K562 (cell line): ENCODE measurements around the gene ETFRF1. TPM values are rescaled to one million over a fixed set of nuclear protein-coding genes. Genes with fewer than 3 reads are reported as not detected.

ENCODE experiments used
- ATAC-seq: fragments of 200-7000 bp; cut with Tn5 transposase; 3 replicates; pipeline ENCODE4 v1.9.1; 2020; ENCODE audit warnings: moderate library complexity
- BruUV-seq: library from RNA; stranded (reverse); fragments of 400-500 nt; replicated peaks from 2 replicates; lab custom pipeline; 2021; lab: Mats Ljungman, UMichigan
- CTCF ChIA-PET: fragments of 300-600 bp; formaldehyde crosslinking; extraction: SDS; loops from one replicate; lab custom pipeline; 2021; ENCODE audit warnings: low intra/inter-chr PET ratio; lab: Yijun Ruan, JAX
- POLR2A ChIA-PET: fragments of 300-600, 350-650 bp; sonication (Branson Sonifier 250); formaldehyde crosslinking; extraction: SDS; loops from one replicate; lab custom pipeline; 2021; ENCODE audit warnings: antibody characterized with exemption, inconsistent platforms; lab: Yijun Ruan, JAX
- DNase-seq, 4 experiments: peaks; one replicate each; pipeline versions ENCODE4 v3.0.0 to v3.0.0-alpha.2; 2011 to 2018; ENCODE audit warnings: low spot score in 3 of 4, mixed read lengths in 3 of 4; ENCODE audit errors: extremely low read depth in 1 of 4
- FAIRE-seq: peaks from 2 replicates; lab custom pipeline; 2011; peaks lifted over from hg19 to GRCh38; lab: Jason Lieb, UNC
- H2AFZ ChIP-seq: 2 replicates; pipeline ENCODE4 v1.6.0; 2011; ENCODE audit warnings: low read depth, low read length, control low read depth, inconsistent platforms
- H3K27ac ChIP-seq: fragments of 200-600 bp; 3 replicates; pipeline ENCODE4 v1.8.0; 2011; ENCODE audit warnings: low read depth, mild to moderate bottlenecking, control low read depth, inconsistent platforms, low read length, moderate library complexity, mixed read lengths; ENCODE audit errors: extremely low read depth
- H3K27me3 ChIP-seq, 2 experiments: fragments of 300-600 bp in 1 of 2; 2 replicates in 1 of 2; 3 replicates in 1 of 2; pipeline versions ENCODE4 v1.6.0 to v1.8.0; 2011; ENCODE audit warnings: inconsistent platforms in 2 of 2, low read length in 2 of 2, mild to moderate bottlenecking in 1 of 2, mixed read lengths in 1 of 2, moderate library complexity in 1 of 2; ENCODE audit not compliant: control insufficient read depth in 2 of 2, insufficient read depth in 2 of 2
- H3K36me3 ChIP-seq: fragments of 300-600 bp; 3 replicates; pipeline ENCODE4 v1.8.0; 2011; ENCODE audit warnings: mild to moderate bottlenecking, low read length, inconsistent platforms; ENCODE audit not compliant: control insufficient read depth, insufficient read depth
- H3K4me1 ChIP-seq, 2 experiments: fragments of 200-600 bp in 1 of 2; replicated peaks in 1 of 2; 2 replicates in 1 of 2; 3 replicates in 1 of 2; pipeline versions ENCODE4 v1.5.1 to v1.8.0; 2011; ENCODE audit warnings: inconsistent platforms in 2 of 2, low read length in 2 of 2, mild to moderate bottlenecking in 1 of 2, mixed read lengths in 1 of 2, moderate library complexity in 1 of 2; ENCODE audit not compliant: control insufficient read depth in 2 of 2, insufficient read depth in 2 of 2
- H3K4me2 ChIP-seq: 2 replicates; pipeline ENCODE4 v1.6.1; 2011; ENCODE audit warnings: low read length, control low read depth, inconsistent platforms, mixed read lengths; ENCODE audit not compliant: insufficient read depth
- H3K4me3 ChIP-seq: fragments of 200-600 bp; sonication (generic), shearing (Covaris generic); 2 replicates; pipeline ENCODE4 v1.5.1; 2016; ENCODE audit warnings: control low read depth, inconsistent platforms
- H3K79me2 ChIP-seq: fragments of 200-600 bp; 3 replicates; pipeline ENCODE4 v1.8.0; 2011; ENCODE audit warnings: low read length, inconsistent platforms; ENCODE audit not compliant: control insufficient read depth, insufficient read depth
- H3K9ac ChIP-seq, 2 experiments: 2 replicates each; pipeline versions ENCODE4 v1.6.0 to v1.6.1; 2011; ENCODE audit warnings: low read depth in 2 of 2, low read length in 2 of 2, control low read depth in 1 of 2, inconsistent platforms in 1 of 2, mild to moderate bottlenecking in 1 of 2, mixed read lengths in 1 of 2; ENCODE audit not compliant: insufficient read depth in 1 of 2
- H3K9me1 ChIP-seq: one replicate; pipeline ENCODE4 v1.6.0; 2011; ENCODE audit warnings: inconsistent platforms, mild to moderate bottlenecking, low read length, moderate library complexity; ENCODE audit not compliant: control insufficient read depth, insufficient read depth
- H3K9me3 ChIP-seq: replicated peaks from 2 replicates; pipeline ENCODE4 v1.5.1; 2011; ENCODE audit warnings: low read depth, low read length, inconsistent platforms; ENCODE audit not compliant: control insufficient read depth, insufficient read depth
- H4K20me1 ChIP-seq: replicated peaks from 2 replicates; pipeline ENCODE4 v1.6.1; 2011; ENCODE audit warnings: low read length, inconsistent platforms, mixed read lengths; ENCODE audit not compliant: control insufficient read depth, insufficient read depth
- C11orf30 ChIP-seq: fragments of 450-650 bp; IDR thresholded peaks from 2 replicates; pipeline ENCODE4 v1.6.1; 2016; ENCODE audit warnings: low read depth, mild to moderate bottlenecking
- CLOCK ChIP-seq: fragments of 250-450 bp; sonication (Bioruptor Pico); IDR thresholded peaks from 2 replicates; pipeline ENCODE4 v1.4.0; 2020; ENCODE audit warnings: mild to moderate bottlenecking, moderate library complexity, borderline replicate concordance
- MEF2D ChIP-seq: conservative IDR thresholded peaks from 2 replicates; pipeline ENCODE4 v1.6.1; 2016; ENCODE audit warnings: low read depth, missing genetic modification characterization, missing compliant biosample characterization
- PHB ChIP-seq: fragments of 250-450 bp; sonication (Bioruptor Pico); IDR thresholded peaks from 2 replicates; pipeline ENCODE4 v1.5.0; 2021
- SAFB ChIP-seq: fragments of 200-400 bp; formaldehyde crosslinking; IDR thresholded peaks from 2 replicates; pipeline ENCODE4 v1.6.1; 2017; ENCODE audit warnings: low read depth, low read length, borderline replicate concordance
- THAP12 ChIP-seq: fragments of 250-450 bp; sonication (Bioruptor Pico); IDR thresholded peaks from 2 replicates; pipeline ENCODE4 v1.9.0; 2021; ENCODE audit warnings: mild to moderate bottlenecking, inconsistent platforms
- ZNF174 ChIP-seq: fragments of 250-450 bp; sonication (Bioruptor Pico); IDR thresholded peaks from 2 replicates; pipeline ENCODE4 v1.4.0; 2020; ENCODE audit warnings: mild to moderate bottlenecking
- WGBS: fragments of 100-300 bp; shearing (Covaris generic); methylation state at CpG from one replicate; pipeline ENCODE4 v1.1.6; 2016; ENCODE audit warnings: low coverage, mixed read lengths; ENCODE audit not compliant: insufficient coverage; ENCODE audit errors: missing lambda C conversion rate; 5-methylcytosine and 5-hydroxymethylcytosine counted together
- in situ Hi-C: fragments of 300-500 bp; cut with MboI; formaldehyde crosslinking; loops from 4 replicates; pipeline ENCODE4 v1.15.0; 2018; ENCODE audit warnings: inconsistent platforms, mixed read lengths
- intact Hi-C: fragments of 100-400 bp; cut with micrococcal nuclease; formaldehyde crosslinking; loops from 2 replicates; pipeline ENCODE4 v1.14.2; 2022
- polyA plus RNA-seq, 8 experiments: library from polyadenylated mRNA; depleted of rRNA in 4 of 8; stranded (reverse) in 5 of 8; unstranded in 3 of 8; fragments of >200 nt; fragmentation: Nextera tagmentation in 2 of 8; fragmentation: Illumina TruSeq in 1 of 8; extraction: Ambion mirVana in 2 of 8; extraction: Trizol in 1 of 8; gene quantifications; 2 replicates each; pipeline versions ENCODE4 v1.2.1 to v1.2.3, GENCODE V29; 2011 to 2014; ENCODE audit warnings: inconsistent platforms in 1 of 8, missing spikeins in 1 of 8
- total RNA-seq, 7 experiments: library from RNA; depleted of rRNA in 6 of 7; stranded (reverse); fragments of >200 nt in 6 of 7; fragmentation: Illumina TruSeq in 2 of 7; extraction: Trizol in 2 of 7; gene quantifications; 2 replicates each; pipeline versions ENCODE4 v1.2.1 to v1.2.3, GENCODE V29; 2011 to 2021; ENCODE audit warnings: low replicate concordance in 1 of 7
- TF ChIP-seq, protein P1 (sequence below): IDR thresholded peaks from 2 replicates; pipeline ENCODE4 v1.6.1; 2016; ENCODE audit warnings: missing genetic modification characterization, missing compliant biosample characterization

Gene ETFRF1
- total and polyA plus RNA-seq, 9 of the 15 experiments (the other 6 are each of a cell fraction or from before 2014, with no cell fraction given): 16.1 to 107 (median 33.7) TPM

GRCh38 chr12:25162866-25163265, 32.2 kb upstream of the ETFRF1 start (continued):
- TF ChIP-seq THAP12 (CRISPR knock-in tag) (no peak), SAFB (no peak)

DNA sequence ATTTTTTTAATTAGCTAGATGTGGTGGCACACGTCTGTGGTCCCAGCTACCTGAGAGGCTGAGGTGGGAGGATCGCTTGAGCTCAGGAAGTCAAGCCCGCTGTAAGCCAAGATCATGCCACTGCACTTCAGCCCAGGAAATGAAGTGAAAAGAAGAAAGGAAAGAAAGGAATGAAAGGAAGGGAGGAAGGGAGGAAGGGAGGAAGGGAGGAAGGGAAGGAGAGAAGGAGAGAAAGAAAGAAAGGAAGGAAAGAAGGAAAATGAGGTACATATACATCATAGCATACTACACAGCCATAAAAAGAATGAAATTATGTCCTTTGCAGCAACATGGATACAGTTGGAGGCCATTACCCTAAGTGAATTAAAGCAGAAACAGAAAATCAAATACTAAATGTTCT, 12.3 kb upstream of the ETFRF1 start:
- BruUV-seq: no TSS peak
- Histone ChIP-seq H3K4me1 (no peaks in the 10 kb centered on the region), H3K36me3 (no peaks in the 10 kb centered on the region), H2AFZ (no peak overlapping the region), H4K20me1 (no peaks in the 10 kb centered on the region), H3K27ac (no peak overlapping the region), H3K9me1 (no peaks in the 10 kb centered on the region), H3K9me3 (no peaks in the 10 kb centered on the region), H3K4me2 (no peak overlapping the region), H3K79me2 (no peaks in the 10 kb centered on the region)
- ATAC-seq: no peak
- intact Hi-C loops: no loop called here
- in situ Hi-C loops: no loop called here
- POLR2A ChIA-PET: interaction anchor here (0.7 kb wide), 1 partner anchor 1421 kb away, joined by 4 read pairs; no protein-coding TSS in a partner anchor
- CTCF ChIA-PET: no interaction called here
- TF ChIP-seq CLOCK (CRISPR knock-in tag) (no peak), MEF2D (no peak), C11orf30 (no peak), PHB (CRISPR knock-in tag) (no peak), ZNF174 (CRISPR knock-in tag) (no peak)
- TF ChIP-seq, protein P1, sequence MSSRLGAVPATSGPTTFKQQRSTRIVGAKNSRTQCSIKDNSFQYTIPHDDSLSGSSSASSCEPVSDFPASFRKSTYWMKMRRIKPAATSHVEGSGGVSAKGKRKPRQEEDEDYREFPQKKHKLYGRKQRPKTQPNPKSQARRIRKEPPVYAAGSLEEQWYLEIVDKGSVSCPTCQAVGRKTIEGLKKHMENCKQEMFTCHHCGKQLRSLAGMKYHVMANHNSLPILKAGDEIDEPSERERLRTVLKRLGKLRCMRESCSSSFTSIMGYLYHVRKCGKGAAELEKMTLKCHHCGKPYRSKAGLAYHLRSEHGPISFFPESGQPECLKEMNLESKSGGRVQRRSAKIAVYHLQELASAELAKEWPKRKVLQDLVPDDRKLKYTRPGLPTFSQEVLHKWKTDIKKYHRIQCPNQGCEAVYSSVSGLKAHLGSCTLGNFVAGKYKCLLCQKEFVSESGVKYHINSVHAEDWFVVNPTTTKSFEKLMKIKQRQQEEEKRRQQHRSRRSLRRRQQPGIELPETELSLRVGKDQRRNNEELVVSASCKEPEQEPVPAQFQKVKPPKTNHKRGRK (tag): peak; percentile 53
- TF ChIP-seq, all 486 proteins: peak for 1
- Histone ChIP-seq H3K4me3 (no peak overlapping the region), H3K27me3 (no peaks in the 10 kb centered on the region; a peak in 1 of 5 replicates), H3K9ac (no peak overlapping the region)
- no peak for DNase-seq
- 13% methylated on average over 3 of the region's 3 CpGs for WGBS
- FAIRE-seq: no peak
